Adipose tissue (tissue), 3 donors: Measurements from ENCODE around the gene PELI2. TPM values are rescaled to one million over a fixed set of nuclear protein-coding genes. Genes with fewer than 3 reads are reported as not detected.

Source experiments
- H3K27ac ChIP-seq: one replicate; pipeline ENCODE4 v1.5.1; 2013; ENCODE audit warnings: low read depth, low read length
- WGBS, 3 donors: extraction: QIAGEN DNeasy Blood & Tissue Kit; methylation state at CpG; one replicate each; pipeline ENCODE4 v1.1.7; 2013; 5-methylcytosine and 5-hydroxymethylcytosine counted together
- polyA plus RNA-seq, 3 donors: library from polyadenylated mRNA; stranded (reverse); fragments of 200-250 nt; gene quantifications; one replicate each; pipeline ENCODE4 v1.2.3, GENCODE V29; 2013
- donor health status: healthy with polysubstance abuse.
- donor health status: Bipolar disorder and iron deficiency.
- donor health status: healthy.

PELI2 gene
- polyA plus RNA-seq: 10 to 100 TPM in 1 of 3 donors, 1 to 10 TPM in 2; 3.3 to 10.0 (median 4.9) TPM

GRCh38 chr14:56117765-56118610 is at the start of gene PELI2:
TSS of gene PELI2 (plus strand) at chr14:56118411. CDS start at chr14:56118661, 250 bp downstream.
- H3K27ac ChIP-seq: peak within 1 kb of the TSS; percentile 57
- 0 to 1% (median 1%) methylated on average over 62 to 94 of the region's 96 CpGs for WGBS, 3 donors

DNA sequence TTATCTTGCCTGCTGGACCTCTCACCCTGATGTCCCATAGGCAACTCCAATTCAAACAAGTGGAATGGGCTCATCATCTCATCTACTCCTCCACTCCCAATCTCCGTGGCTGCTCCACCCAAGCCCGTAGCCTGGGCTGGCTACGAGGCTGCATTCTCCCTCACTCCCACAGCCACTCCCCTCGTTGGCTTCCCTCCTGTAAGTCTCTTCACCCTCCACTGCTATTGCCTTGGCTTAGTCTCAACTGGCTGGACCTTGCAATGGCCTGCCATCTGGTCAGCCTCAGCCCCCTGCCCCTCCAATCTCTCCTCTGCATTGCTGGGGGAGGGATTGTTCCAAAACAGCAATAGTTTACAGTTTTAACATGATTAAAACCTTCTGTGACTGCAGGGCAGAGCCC is 44.4 kb upstream of the PELI2 start:
- WGBS, 3 donors: 56 to 85% (median 59%) methylated on average over 3 to 4 of the region's 4 CpGs
- no peak overlapping the region for H3K27ac ChIP-seq

DNA sequence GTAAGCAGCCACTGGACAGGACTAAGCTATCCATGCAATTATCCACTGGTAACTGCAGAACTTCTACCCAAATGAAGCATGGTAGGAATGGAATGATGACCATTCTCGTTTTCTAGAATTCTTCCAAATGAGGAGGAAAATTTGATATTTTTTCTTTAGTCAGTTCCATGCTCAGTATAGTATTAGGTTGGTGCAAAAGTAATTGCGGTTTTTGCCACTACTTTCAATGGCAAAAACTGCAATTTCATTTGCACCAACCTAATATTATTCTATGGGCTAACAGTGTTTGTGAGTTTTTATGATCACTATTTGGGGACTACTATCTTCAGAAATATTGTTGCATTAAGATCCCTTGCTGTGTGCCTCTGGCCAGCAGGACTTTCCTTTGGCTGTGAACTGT is 42.9 kb upstream of the PELI2 start:
- WGBS, 3 donors: 85 to 87% (median 86%) methylated on average over 2 of the region's 2 CpGs
- no peak overlapping the region for H3K27ac ChIP-seq

GRCh38 chr14:56081139-56081538 is 37.1 kb upstream of the PELI2 start:
- H3K27ac ChIP-seq: no peak overlapping the region
- 81 to 89% (median 87%) methylated on average over 2 of the region's 2 CpGs for WGBS, 3 donors

DNA sequence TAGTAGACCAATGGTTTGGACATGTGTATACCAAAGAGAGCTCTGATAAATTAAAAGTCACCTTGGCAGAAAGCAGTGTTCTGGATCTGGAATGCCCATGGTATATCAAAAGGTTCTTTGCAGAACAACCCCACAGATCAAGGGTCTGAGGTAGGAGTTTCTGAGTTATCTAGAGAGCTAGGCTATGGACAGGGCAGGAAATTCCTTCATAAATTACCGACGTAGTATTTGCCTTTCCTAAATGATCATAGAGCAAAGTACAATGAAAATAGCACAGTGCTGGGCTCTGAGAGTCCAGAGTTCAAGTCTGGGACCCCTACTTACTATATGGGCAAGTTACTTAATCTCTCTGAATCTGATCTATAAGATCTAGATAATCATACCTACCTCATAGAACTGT is 35.3 kb upstream of the PELI2 start:
- no peak overlapping the region for H3K27ac ChIP-seq
- WGBS, 3 donors: 70 to 74% (median 74%) methylated on average over 2 of the region's 2 CpGs

- WGBS, 3 donors: 72 to 85% (median 81%) methylated on average over 4 of the region's 4 CpGs
Measured at GRCh38 chr14:56085471-56085870, 32.7 kb upstream of the PELI2 start.

GRCh38 chr14:56087671-56088471 is 30.3 kb upstream of the PELI2 start:
- WGBS, 3 donors: 34 to 72% (median 65%) methylated on average over 11 of the region's 11 CpGs
- no peak overlapping the region for H3K27ac ChIP-seq

More at GRCh38 chr14:56085471-56085870, 32.7 kb upstream of the PELI2 start:
- no peak overlapping the region for H3K27ac ChIP-seq

GRCh38 chr14:56088941-56089340 is 29.3 kb upstream of the PELI2 start:
- H3K27ac ChIP-seq: no peak overlapping the region
- WGBS, 3 donors: 68 to 89% (median 70%) methylated on average over 3 of the region's 3 CpGs

GRCh38 chr14:56092763-56093162 is 25.4 kb upstream of the PELI2 start:
- no peak overlapping the region for H3K27ac ChIP-seq
- WGBS, 3 donors: 54 to 88% (median 65%) methylated on average over 1 of the region's 1 CpG

DNA sequence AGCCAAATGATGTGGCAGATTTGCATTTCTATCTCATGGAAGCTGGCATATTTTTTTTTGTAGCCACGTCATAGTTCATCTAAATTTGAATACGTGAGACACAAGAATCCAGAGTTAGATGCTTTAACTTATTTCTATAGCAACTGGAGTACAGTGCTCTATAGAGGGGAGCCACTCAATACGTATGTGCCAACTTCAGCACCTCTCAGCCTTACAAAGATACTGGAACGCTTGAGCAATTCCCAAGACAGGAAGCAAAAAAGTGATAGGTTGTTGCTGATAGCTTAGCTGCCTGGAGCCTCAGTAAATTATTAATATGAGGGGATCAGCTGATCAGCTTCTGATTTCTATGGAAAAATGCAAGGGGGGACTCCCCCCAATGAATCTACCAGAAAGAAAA is 24.1 kb upstream of the PELI2 start:
- 48 to 61% (median 53%) methylated on average over 4 of the region's 4 CpGs for WGBS, 3 donors
- no peak overlapping the region for H3K27ac ChIP-seq

GRCh38 chr14:56098021-56098420 is 20.2 kb upstream of the PELI2 start:
- 89 to 100% (median 95%) methylated on average over 1 of the region's 1 CpG for WGBS, 3 donors
- no peak overlapping the region for H3K27ac ChIP-seq

- 66 to 71% (median 67%) methylated on average over 7 of the region's 7 CpGs for WGBS, 3 donors
- no peak overlapping the region for H3K27ac ChIP-seq
Measured at GRCh38 chr14:56099081-56099797, 19.0 kb upstream of the PELI2 start.

GRCh38 chr14:56100556-56100955 is 17.7 kb upstream of the PELI2 start:
- WGBS, 3 donors: 54 to 74% (median 69%) methylated on average over 3 of the region's 3 CpGs
- no peak overlapping the region for H3K27ac ChIP-seq

GRCh38 chr14:56102941-56103340 is 15.3 kb upstream of the PELI2 start:
- WGBS, 3 donors: 55 to 76% (median 58%) methylated on average over 3 of the region's 3 CpGs
- no peak overlapping the region for H3K27ac ChIP-seq

DNA sequence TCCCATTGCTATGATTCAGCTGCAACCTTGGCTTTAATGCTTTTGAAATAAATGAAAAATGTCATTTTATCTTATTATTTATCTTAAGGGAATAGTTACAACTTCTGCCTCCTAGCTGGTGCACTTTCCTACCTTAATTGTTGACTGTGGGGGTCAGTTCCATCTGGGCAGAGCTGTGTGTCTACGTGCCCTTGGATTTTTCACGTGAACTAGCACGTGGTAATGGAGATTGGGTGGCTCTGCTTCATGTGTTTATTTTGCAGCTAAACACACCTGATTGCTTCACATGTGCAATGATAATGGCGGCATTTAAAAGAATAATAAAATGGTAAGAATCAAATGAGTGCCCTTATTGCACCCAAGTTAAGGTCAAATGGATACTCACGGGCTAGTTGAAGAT is 10.6 kb upstream of the PELI2 start:
- WGBS, 3 donors: 40 to 81% (median 81%) methylated on average over 5 of the region's 5 CpGs
- no peak overlapping the region for H3K27ac ChIP-seq

GRCh38 chr14:56108057-56108456 is 10.2 kb upstream of the PELI2 start:
- WGBS, 3 donors: 32 to 62% (median 57%) methylated on average over 1 of the region's 1 CpG
- H3K27ac ChIP-seq: no peak overlapping the region

DNA sequence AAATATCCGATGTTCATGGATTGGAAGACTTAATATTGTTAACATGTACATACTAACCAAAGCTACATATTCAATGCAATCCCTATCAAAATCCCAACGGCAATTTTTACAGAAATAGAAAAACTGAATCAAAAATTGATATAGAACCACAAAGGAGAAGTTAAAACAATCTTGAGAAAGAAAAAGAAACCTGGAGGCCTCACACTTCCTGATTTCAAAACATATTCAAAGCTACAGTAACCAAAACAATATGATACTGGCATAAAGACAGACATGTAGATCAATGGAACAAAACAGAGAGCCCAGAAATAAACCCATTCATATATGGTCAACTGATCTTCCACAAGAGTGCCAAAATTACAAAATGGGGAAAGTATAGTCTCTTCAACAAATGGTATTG is 5.4 kb upstream of the PELI2 start:
- 63 to 94% (median 63%) methylated on average over 2 of the region's 2 CpGs for WGBS, 3 donors
- no peak overlapping the region for H3K27ac ChIP-seq

DNA sequence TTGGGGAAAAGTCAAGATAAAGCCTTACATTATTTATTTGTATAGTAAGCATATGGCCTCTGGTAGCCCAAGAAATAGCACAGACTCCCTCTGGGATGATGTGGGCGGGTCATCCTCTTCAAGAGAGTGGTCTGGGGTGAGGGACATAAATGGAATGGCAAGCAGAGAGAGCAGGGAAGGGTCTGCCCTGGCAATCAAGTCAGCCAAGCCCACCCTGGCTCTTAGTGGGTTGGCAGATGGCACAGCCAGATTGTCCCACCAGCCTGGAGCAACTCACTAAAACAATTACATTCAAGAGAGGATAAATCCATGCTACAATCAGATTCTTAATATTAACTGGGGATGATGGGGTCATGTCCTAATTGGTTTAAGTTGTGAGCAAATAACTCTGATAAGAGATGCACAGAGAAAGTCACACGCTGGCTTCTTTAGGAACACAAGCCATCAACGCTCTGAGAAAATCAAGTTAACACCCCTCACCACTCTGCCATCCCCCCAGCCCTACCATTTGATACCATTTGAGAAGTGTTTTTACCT is 2.8 kb upstream of the PELI2 start:
- WGBS, 3 donors: 93 to 98% (median 93%) methylated on average over 3 of the region's 3 CpGs
- no peak overlapping the region for H3K27ac ChIP-seq
